Prostate gland (tissue), 2 donors: ENCODE data around the gene ERICH6B. TPM values are rescaled to one million over a fixed set of nuclear protein-coding genes. Genes with fewer than 3 reads are reported as not detected.

ENCODE experiments used
- DNase-seq: peaks from one replicate; pipeline ENCODE4 v3.0.0-alpha.2; 2019; ENCODE audit warnings: low spot score
- H3K27ac ChIP-seq, 2 donors: fragments of 200-600 bp; sonication (generic); 2 replicates each; pipeline ENCODE4 v1.5.1; 2017 to 2019
- H3K27me3 ChIP-seq: fragments of 200-600 bp; sonication (generic); replicated peaks from 2 replicates; pipeline ENCODE4 v1.5.1; 2019; ENCODE audit not compliant: insufficient read depth
- H3K36me3 ChIP-seq, 2 donors: fragments of 200-600 bp; sonication (generic); 1 replicate in 1 of 2; 2 replicates in 1 of 2; pipeline versions ENCODE4 v1.5.1 to v1.8.1; 2017 to 2019
- H3K4me1 ChIP-seq: fragments of 200-600 bp; sonication (generic); replicated peaks from 2 replicates; pipeline ENCODE4 v1.5.1; 2019
- H3K4me3 ChIP-seq, 2 donors: fragments of 200-600 bp; sonication (generic); 2 replicates each; pipeline ENCODE4 v1.5.1; 2017 to 2019
- H3K9me3 ChIP-seq: fragments of 200-600 bp; sonication (generic); 2 replicates; pipeline ENCODE4 v1.5.1; 2017
- POLR2A ChIP-seq: fragments of 450-650 bp; IDR thresholded peaks from one replicate; pipeline ENCODE4 v1.6.1; 2016; ENCODE audit warnings: antibody characterized with exemption, mild to moderate bottlenecking
- POLR2AphosphoS5 ChIP-seq: sonication (generic); formaldehyde crosslinking; IDR thresholded peaks from one replicate; pipeline ENCODE4 v1.6.1; 2017; ENCODE audit warnings: antibody characterized with exemption
- WGBS: methylation state at CpG from one replicate; pipeline ENCODE4 v1.1.5; 2018; 5-methylcytosine and 5-hydroxymethylcytosine counted together
- intact Hi-C: fragments of 100-400 bp; cut with DNase I; formaldehyde crosslinking; loops from one replicate; pipeline ENCODE4 v1.14.2; 2022
- total RNA-seq, 2 donors: library from RNA; depleted of rRNA; stranded (reverse); fragments of >200 nt; gene quantifications; one replicate each; pipeline ENCODE4 v1.1.0, GENCODE V29; 2016
- TF ChIP-seq, protein P1 (sequence below), 4 experiments: fragments of 200-600 bp in 2 of 4; fragments of 450-650 bp in 2 of 4; sonication (generic) in 2 of 4; IDR thresholded peaks; 1 replicate in 3 of 4; 2 replicates in 1 of 4; pipeline ENCODE4 v1.5.1; 2016 to 2019; ENCODE audit warnings: antibody characterized with exemption in 4 of 4, mild to moderate bottlenecking in 2 of 4, moderate library complexity in 2 of 4

The ERICH6B gene
- total RNA-seq, 2 donors from 2014 or later = not detected

DNA sequence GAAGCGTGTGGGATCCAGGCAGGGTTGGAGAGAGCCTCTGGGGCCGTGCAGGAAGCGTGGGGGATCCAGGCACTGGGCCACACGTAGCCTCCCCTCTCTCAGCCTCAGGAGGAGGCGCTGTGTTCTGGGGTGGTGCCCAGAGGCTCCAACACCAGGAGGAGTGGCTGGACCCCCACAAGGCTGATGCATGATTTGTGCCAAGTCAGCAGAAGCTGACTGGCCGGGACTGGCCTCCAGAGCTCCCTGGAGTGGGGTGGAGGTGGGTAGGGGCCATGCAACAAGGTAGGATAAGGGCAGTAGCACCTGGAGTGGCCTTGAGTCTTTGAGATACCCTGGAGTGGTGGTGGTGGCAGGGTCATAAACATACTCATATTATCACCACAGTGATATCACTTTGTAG is 75.3 kb downstream of the ERICH6B start:
- DNase-seq = no peak
- H3K4me3 ChIP-seq = no peak overlapping the region
- H3K36me3 ChIP-seq = no peaks in the 10 kb centered on the region
- TF ChIP-seq, protein P1, sequence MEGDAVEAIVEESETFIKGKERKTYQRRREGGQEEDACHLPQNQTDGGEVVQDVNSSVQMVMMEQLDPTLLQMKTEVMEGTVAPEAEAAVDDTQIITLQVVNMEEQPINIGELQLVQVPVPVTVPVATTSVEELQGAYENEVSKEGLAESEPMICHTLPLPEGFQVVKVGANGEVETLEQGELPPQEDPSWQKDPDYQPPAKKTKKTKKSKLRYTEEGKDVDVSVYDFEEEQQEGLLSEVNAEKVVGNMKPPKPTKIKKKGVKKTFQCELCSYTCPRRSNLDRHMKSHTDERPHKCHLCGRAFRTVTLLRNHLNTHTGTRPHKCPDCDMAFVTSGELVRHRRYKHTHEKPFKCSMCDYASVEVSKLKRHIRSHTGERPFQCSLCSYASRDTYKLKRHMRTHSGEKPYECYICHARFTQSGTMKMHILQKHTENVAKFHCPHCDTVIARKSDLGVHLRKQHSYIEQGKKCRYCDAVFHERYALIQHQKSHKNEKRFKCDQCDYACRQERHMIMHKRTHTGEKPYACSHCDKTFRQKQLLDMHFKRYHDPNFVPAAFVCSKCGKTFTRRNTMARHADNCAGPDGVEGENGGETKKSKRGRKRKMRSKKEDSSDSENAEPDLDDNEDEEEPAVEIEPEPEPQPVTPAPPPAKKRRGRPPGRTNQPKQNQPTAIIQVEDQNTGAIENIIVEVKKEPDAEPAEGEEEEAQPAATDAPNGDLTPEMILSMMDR (IDR thresholded peaks at IDR 0.05) = no peak
- no peak for TF ChIP-seq POLR2AphosphoS5
- no peak for TF ChIP-seq POLR2A
- 88% methylated on average over 6 of the region's 6 CpGs for WGBS
- H3K27ac ChIP-seq = no peak overlapping the region
- intact Hi-C loops = no loop called here
- H3K27me3 ChIP-seq = no peaks in the 10 kb centered on the region
- H3K4me1 ChIP-seq = no peaks in the 10 kb centered on the region
- H3K9me3 ChIP-seq = no peaks in the 10 kb centered on the region

GRCh38 chr13:45538382-45538781 is 77.2 kb downstream of the ERICH6B start:
- Histone ChIP-seq H3K4me3 (no peak overlapping the region), H3K9me3 (no peaks in the 10 kb centered on the region), H3K4me1 (no peaks in the 10 kb centered on the region), H3K36me3 (no peaks in the 10 kb centered on the region), H3K27me3 (no peaks in the 10 kb centered on the region), H3K27ac (no peak overlapping the region)
- TF ChIP-seq, protein P1 (IDR thresholded peaks at IDR 0.05) = no peak
- TF ChIP-seq POLR2A = no peak
- no peak for TF ChIP-seq POLR2AphosphoS5
- no peak for DNase-seq
- 75% methylated on average over 2 of the region's 2 CpGs for WGBS
- intact Hi-C loops = no loop called here

GRCh38 chr13:45537516-45537915 is 78.0 kb downstream of the ERICH6B start:
- intact Hi-C loops = no loop called here
- no peak for DNase-seq
- TF ChIP-seq, protein P1 (IDR thresholded peaks at IDR 0.05) = no peak
- TF ChIP-seq POLR2A (no peak), POLR2AphosphoS5 (no peak)
- H3K4me3 ChIP-seq = no peak overlapping the region
- H3K27ac ChIP-seq = no peak overlapping the region
- H3K27me3 ChIP-seq = no peaks in the 10 kb centered on the region
- no peaks in the 10 kb centered on the region for H3K4me1 ChIP-seq
- H3K9me3 ChIP-seq = no peaks in the 10 kb centered on the region
- 80% methylated on average over 1 of the region's 1 CpG for WGBS
- no peaks in the 10 kb centered on the region for H3K36me3 ChIP-seq

DNA sequence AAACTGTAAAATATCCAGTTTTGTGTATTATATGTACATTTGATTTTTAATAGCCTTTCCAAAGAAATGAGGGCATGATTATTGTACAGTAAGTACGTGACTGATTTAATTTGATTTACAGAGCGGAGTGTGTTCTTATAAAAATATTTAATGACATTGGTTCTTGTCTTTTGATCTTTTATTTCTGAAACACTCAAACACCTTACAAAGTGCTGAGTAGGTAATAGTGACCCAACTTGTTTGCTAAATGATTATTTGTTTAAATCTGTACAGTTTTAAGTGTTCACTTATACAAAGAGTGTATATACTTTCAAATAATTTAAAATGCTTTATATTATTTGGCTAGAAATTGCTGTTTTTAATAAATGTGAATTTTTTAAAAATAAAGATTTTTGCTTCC is 79.3 kb downstream of the ERICH6B start:
- Histone ChIP-seq H3K4me3 (no peak overlapping the region), H3K27ac (no peak overlapping the region), H3K27me3 (no peaks in the 10 kb centered on the region), H3K36me3 (no peaks in the 10 kb centered on the region), H3K9me3 (no peaks in the 10 kb centered on the region), H3K4me1 (no peaks in the 10 kb centered on the region)
- intact Hi-C loops = no loop called here
- 48% methylated on average over 2 of the region's 2 CpGs for WGBS
- no peak for DNase-seq
- TF ChIP-seq, protein P1 (IDR thresholded peaks at IDR 0.05) = no peak
- TF ChIP-seq POLR2A (no peak), POLR2AphosphoS5 (no peak)

DNA sequence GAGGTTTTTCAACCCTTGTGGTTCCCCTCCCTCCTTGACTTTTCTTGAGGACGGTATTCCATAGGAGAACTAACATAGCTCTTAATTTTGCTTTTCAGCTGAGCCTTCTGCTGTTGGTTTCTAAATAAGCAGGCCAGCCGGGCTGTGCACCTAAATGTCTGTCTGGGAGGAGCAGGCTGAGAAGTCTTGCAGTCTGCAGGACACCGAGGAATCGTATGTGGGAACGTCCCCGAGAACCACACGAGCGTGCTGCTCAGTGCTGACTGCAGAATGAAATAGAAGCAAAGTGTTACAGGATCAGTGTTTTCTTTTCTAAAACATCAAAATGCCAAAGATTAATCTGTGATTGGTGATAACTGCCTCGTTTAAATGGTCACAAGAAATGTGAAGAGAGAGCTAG is 80.9 kb downstream of the ERICH6B start:
- 83% methylated on average over 9 of the region's 9 CpGs for WGBS
- Histone ChIP-seq H3K4me3 (no peak overlapping the region), H3K9me3 (no peaks in the 10 kb centered on the region), H3K27me3 (no peaks in the 10 kb centered on the region), H3K4me1 (no peaks in the 10 kb centered on the region), H3K27ac (no peak overlapping the region), H3K36me3 (no peaks in the 10 kb centered on the region)
- intact Hi-C loops = no loop called here
- DNase-seq = no peak
- TF ChIP-seq POLR2AphosphoS5 = no peak
- no peak for TF ChIP-seq POLR2A
- TF ChIP-seq, protein P1 (IDR thresholded peaks at IDR 0.05) = no peak
